Right lung (tissue), 5 donors: ENCODE results near the gene DAAM2. TPM values are rescaled to one million over a fixed set of nuclear protein-coding genes. Genes with fewer than 3 reads are reported as not detected.

Experiments
- DNase-seq, 2 donors: peaks; one replicate each; pipeline ENCODE4 v3.0.0-alpha.2; 2013
- polyA plus RNA-seq, 5 donors: library from polyadenylated mRNA; unstranded; fragments of 120-200 nt; gene quantifications; one replicate each; pipeline versions ENCODE4 v1.2.1 to v1.2.3, GENCODE V29; 2013; ENCODE audit warnings: inconsistent platforms in 1 of 5, low replicate concordance in 1 of 5; ENCODE audit not compliant: insufficient read length in 5 of 5, insufficient read depth in 1 of 5

DAAM2 gene
- polyA plus RNA-seq, 5 donors, result 28.5 to 45.1 (median 32.7) TPM

DNA sequence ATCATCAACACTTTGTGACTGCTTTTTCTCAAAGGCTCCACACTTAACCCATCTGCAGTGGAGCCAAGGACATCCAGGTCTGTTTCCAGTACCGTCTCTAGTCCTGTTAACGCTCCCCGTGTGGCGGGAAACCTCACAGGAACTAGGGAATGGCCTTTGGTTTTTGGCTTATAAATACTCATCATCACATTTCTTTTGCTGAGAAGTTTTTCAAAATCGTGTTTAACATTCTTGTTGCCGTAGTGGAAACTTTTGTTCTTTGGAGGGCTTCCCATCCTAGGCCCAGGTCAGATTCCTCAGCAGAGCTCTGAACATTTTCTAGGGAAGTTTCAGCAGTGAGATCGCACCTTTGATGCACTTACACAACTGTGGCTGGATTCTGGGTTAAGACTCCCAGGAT, 24.6 kb downstream of the DAAM2 start:
- no peak for DNase-seq

DNA sequence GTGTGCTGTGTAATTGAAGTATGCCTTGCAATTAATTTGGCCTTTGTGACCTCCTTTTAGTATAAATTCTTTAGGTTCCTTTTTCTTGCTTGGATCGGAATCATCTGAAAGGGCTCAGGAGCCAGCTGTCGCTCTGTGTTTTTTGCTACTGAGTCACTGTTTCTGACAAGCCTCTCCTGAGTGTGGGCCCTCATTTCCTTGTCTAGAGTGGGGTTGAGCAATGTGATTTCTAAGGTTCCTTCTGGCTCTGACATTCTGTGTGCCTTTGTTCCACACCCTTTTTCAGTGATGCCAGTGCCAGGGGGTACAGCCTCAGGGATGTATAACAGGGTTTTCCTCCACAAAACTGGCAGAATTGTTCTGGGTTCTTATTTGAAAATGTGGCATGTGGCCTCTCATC, 26.5 kb downstream of the DAAM2 start:
- no peak for DNase-seq

DNA sequence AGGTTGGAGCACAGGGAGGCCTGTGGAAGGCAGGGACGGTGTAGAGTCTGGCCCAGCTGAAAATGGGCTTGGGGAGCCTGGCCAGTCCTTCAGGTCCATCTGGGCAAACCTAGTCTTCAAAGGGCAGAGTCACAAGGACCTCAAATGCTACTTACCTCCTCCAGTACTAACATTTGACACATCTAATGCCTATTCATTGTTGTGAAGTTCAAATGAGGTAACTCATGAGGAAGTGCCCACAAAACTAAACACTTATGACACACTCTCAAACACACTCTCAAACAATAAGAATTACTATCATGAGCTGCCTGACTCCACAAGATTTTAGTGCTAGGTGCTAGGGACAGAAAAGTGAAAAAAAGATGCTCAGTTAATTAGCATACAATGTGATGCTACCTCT, 27.1 kb downstream of the DAAM2 start:
- no peak for DNase-seq

DNA sequence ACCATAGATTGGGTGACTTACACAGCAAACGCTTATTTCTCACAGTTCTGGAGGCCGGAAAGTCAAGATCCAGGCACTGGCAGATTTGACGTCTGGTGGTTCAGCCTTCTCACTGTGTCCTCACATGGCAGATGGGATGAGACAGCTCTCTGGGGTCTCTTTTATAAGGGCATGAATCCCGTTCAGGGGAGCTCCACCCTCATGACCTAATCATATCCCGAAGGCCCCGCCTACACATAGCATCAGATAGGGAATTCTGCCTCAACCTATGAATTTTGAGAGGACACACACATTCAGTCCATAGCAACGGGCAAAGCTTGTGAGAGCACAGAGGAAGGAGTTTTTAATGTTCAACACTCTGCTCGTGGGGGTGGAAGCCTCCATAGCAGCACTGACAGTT, 27.5 kb downstream of the DAAM2 start:
- no peak for DNase-seq

DNA sequence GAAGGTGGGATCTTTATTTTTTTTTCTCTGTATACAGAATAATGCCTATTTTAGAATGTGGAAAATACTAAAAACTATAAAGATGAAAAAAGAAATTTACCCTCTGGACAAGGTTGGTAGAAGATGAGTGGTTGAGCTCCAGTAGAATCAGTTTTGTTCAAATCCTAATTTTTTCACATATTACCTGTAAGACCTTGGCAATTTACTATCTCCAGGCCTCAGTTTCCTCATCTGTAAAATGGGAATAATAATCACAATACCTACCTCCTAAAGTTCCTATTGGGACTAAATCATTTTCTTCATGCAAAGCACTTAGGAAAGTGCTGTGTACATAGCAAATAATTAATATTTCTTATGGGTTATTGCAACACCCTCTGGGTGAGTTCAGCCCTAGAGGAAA, 28.4 kb downstream of the DAAM2 start:
- DNase-seq, result no peak

DNA sequence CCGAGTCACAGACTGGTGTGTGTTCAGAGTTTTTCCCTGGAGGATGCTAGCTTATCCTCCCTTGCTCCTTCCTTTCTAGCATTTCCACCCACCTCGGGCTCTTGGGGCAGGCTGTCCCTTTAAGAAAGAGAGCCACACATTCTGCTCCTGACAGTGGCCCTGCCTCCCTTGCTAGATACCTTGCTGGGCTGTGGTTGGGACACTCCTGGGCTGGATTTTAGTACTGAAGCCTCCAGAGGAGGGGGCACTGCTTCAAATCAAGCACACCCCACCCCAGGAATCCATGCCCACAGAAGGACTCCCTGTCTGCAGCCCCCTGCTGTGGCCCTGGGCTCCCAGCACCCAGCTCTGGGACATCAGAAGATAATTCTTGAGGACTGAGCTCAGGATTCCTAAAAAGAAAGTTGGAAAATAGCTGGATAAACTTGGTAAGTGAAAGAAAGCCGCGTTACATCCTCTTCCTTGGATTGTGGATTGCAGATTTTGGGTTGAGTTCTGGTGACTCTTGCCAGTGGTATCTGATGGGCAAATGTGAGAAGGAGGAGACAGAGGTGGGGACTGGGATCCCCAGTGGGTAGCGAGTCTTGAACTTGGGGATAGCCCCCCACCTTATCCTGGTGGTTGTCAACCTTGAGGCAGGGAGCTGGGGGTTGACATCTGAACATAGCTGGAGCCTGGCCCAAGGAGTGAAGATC, 29.0 kb downstream of the DAAM2 start:
- no peak for DNase-seq

DNA sequence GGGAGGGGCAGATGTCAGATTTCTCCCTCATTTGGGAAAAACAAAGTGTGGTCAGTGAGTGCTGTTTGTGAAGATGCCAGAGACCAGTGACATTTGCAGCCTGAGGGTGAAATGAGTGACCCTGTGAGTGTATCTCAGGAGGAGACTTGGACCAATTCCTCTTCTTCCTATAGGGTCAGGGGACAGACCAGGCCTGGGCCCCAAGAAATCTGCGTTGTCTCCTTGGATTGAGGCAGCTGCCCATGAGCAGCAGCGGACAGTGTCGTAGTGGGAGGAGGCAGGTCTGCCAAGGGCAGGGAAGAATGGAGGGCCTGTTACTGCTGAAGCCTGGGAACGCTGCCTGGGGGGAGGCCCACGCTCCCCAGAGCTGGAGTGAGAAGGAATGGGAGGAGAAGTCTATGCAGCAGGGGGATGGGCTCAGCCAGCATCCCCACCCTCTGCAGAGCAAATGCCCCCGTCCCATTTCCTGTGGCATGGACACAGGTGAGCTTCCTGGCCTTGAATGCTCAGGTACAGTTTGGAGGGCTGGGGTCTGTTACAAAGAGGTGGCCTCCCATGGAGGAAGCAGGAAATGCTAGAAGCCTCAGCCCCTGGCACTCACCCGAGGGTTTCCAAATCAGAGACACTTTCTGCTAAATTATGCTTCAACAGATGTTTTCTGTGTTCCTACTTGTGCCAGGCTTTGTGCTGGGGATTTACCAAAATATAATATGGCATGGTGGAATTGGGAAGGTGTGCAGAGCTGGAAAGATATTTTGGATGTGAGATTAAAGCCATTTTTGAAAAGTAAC, 29.8 kb downstream of the DAAM2 start:
- DNase-seq, result no peak

DNA sequence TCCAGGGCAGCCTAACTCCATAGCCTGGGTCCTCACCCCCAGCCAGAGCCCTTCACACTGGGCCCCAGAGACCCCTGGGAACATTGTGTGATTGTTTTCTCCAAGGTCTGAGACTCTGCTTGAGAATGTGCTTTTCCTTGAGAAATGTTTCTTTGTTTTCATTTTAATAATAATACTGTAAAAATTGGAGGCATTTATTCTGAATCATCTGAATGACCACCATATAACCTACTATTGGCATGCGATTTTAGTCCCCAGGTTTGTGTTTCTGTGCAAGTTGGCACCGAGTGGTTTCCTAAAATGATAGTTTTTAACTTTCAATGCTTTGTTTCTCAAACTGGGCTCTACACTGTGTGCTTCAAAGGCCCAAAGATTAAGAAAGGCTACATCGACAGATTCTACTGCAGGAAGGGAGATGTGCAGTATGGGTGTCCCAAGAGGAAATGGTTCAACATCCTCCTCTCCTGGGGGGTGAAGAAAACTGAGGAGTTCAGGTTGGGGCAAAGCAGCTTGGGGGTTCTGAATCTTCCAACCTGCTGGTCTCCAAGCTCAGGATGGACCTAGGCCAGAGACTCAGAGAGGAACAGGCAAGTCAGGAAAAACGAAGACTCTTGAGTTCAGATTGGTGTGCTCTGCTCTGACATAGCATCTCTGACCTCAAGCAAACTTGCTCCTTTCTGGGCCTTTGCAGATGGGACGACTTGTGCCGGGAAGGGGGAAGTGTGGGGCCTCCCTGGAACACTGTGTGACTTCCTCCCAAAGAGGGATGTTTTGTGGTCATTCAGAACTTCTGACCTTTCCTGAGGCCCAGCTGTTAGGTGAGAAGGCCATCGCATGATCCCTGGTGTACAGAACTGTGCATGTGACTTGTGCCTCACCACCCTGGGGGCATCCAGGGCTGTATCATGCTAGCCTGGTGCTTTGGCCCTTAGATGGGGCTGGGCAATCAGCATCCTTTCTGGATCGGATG, 31.0 kb downstream of the DAAM2 start:
- no peak for DNase-seq

DNA sequence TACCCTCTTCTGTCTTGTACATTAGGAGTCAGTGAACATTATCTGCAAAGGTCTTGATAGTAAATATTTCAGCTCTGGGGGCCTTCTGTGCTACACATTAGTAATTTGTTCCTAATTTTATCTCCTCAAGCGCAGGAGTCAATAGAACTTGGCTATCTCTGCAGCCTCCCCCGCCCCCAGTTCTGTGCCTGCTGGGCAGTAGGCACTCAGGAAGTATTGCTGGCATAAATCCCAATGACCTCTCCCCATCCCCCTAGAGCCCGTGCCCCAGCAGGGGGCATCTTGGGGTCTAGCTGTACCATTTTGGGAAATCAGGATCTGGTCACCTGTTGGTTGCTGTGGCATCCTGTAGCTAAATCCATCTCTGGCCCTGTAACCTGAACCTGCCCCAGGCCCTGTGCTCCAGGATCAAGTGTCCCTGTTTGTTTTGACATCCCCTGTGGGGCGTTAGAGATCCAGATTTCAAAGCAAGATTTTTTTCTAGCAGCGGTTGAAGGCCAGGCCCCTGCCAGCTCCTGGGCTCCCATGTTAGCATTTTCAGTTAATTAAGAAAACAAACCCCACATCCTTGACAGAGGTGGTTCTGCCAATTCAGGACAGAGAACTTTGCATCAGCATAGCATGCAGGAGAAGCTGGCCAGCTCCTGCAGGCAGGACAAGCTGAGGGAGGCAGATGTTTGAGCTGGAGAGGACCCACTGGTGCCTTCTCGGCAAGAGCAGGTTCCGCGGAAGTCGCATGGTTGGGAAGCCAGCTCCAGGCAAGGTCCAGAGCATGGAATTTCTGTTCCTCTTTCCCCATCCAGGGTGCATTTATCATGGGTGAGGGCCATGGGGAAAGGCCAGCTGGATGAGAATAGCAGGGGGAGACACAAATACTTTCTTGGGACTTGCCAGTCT, 32.1 kb downstream of the DAAM2 start:
- no peak for DNase-seq

DNA sequence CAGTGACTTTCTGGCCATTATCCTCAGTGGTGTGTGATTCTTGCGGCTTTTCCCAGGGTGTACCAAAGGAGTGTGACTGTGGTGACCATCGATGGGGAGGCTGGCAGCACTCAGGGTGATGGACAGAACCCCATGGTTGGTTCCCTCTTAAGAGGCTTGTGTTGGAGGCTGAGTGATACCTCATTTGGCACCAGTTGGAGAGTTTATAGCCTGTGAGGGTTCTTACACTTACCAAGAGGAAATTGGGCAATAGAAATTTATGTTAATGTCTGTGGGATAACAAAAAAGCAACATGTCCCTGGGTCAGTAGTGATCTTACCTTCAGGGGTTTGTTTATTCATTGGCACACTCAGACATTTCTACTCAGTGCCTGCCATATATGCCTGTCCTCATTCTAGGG, 37.2 kb downstream of the DAAM2 start:
- no peak for DNase-seq

DNA sequence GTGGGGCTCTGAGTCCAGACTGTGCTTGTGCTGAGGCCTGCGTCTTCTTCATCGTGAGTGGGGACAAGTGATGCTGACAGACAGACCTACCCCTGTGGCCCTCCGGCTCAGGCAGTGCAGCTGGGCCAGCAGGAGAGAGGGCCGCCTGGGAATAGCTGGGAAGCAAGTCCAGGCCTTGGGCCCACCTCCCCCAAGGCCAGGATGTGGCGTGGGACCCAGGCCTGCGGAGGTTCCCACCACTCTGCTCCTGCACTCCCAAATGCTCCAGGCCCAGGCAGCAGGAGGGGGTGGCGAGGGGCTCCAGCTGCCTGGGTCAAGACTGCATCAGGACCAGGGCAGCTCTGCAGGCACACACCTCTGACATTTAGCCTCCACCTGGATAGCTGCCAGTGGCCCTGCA, 38.3 kb downstream of the DAAM2 start:
- no peak for DNase-seq

DNA sequence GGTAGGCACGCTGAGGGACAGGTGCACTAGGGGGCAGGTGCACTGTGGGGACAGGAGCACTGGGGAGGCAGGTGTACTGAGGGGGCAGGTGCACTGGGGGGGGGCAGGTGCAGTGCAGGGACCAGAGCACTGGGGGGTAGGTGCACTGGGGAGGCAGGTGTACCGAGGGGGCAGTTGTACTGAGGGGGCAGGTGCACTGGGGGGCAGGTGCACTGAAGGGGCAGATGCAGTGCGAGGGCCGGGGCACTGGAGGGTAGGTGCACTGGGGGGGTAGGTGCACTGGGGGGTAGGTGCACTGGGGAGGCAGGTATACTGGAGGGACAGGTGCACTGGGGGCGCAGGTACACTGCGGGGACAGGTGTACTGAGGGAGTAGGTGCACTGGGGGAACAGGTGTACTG, 39.5 kb downstream of the DAAM2 start:
- no peak for DNase-seq

DNA sequence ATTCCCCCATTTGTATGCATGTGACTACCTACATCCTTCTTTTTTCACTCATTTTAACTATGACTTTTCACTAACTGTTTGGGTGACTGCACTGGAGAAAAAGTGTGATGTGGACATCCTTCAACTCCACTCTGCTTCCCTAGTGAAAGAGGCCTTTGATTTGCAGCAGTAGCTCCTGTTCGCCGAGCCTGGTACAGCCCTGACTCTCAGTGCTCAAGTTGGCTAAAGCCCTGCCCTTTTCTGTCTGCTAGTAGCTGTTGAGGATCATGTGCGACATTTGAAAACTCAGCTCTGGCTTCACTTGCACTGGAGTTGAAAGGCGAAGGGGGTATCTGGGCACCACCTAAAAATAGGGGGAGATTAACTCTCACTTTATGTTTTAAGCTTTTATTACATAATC, 42.1 kb downstream of the DAAM2 start:
- DNase-seq, result no peak

DNA sequence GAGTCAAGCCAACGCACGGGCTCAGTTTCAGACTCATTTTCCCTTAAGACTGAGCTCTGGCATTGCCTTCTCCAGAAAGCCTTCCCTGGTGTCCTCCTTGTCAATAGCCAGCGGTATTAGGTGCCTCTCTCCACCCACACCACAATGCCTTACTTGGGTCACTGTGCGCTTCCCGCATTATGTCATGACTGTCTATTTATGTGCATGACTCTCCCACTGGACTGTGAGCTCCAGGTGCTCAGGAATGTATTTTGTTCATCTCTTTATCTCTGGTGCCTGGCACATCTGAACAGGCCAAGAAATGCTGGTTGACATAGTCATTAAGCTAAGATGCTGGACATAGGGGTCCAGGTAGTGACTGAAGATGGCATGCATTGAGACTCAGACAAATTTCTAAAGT, 42.7 kb downstream of the DAAM2 start:
- DNase-seq, result no peak

DNA sequence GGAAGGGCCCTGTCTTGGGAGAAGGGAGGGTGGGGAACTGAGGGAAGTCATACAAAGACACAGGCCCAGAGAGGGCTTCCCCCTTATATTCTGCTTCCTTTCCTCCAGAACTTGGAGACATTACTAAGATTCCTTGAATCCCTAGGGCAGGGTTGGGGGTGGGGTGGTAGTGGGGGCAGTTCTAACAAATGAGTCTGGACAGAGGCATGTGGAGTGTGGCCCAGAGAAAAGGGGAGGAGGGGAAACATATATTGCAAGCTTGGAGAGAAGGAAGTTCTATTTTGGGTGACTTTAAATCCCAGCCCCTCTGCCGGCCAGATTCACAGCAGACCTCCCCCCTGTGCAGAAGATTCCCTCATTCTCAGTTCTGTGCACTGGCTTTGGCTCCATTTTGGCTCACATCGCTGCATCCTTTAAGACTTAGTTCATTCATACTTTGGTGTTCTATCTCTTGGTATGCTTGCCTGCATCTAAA, 43.7 kb downstream of the DAAM2 start:
- DNase-seq, result no peak

DNA sequence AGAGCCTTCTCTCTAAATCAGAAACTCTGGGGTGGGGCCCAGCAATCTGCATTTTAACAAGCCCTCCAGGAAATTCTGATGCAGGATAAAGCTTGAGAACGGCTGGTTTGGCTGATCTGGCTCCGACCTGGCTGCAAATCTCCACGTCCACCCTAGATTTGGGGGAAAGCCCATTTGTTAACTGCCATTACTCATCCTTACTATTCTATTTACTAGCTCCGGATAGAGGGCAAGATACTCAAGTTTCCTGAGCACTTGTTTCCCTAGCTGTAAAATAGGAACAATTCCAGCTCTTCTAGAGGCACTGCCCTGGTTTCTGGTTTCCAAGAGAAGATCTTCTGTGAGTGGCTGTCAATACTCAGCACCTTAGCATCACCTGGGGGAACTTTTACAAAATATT, 44.4 kb downstream of the DAAM2 start:
- no peak for DNase-seq

DNA sequence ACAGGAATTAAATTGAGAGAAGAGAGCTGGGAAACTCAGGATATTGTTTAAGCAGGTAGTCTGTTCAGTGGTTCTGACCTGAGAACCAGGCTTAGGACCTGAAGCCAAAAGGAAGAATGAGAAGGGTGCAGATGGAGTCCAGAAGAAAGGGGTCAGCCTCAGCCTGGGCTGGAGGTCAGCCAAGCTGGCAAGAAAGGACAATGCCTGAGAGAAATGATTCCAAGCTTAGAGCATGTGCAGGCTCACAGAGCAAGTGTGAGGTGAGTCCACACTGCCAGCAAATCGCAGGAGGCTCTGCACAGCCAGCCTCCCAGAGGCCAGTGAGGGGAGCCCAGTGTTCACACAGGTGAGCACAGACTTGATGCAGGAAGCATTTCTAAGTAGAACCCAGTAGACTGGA, 47.3 kb downstream of the DAAM2 start:
- DNase-seq, result no peak

DNA sequence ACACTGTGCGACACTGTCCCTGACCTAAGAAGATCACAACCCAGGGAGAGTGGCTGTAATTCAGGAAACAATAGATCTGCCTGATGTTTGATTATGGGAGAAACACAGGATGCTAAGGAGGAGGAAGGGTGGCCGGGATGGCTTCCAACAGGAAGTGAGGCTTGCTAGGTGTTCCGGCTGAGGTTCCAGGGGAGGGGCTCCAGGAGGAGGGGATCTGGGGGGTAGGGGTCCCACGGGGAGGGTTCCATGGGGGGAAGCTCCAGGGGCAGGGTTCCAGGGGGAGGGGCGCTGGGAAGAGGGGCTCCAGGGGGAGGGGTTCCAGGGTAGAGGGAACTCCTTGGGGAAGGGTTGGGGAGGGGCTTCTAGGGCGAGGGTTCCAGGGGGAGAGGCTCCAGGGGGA, 48.6 kb downstream of the DAAM2 start:
- no peak for DNase-seq

DNA sequence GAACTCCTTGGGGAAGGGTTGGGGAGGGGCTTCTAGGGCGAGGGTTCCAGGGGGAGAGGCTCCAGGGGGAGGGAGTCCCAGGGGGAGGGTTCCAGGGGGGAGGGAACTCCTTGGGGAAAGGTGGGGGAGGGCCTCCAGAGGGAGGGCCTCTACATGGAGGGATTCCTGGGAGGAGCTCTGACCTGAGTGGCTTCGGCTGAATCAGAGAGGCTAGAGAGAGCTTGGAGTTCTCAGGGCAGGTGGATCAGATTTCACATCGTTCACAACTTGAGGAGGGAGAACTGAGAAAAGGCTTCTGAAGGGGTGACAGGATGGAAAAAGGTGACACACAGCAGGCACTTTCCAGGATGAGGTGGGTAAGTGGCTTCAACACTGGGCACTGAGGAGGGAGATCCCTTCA, 49.1 kb downstream of the DAAM2 start:
- DNase-seq, result no peak

DNA sequence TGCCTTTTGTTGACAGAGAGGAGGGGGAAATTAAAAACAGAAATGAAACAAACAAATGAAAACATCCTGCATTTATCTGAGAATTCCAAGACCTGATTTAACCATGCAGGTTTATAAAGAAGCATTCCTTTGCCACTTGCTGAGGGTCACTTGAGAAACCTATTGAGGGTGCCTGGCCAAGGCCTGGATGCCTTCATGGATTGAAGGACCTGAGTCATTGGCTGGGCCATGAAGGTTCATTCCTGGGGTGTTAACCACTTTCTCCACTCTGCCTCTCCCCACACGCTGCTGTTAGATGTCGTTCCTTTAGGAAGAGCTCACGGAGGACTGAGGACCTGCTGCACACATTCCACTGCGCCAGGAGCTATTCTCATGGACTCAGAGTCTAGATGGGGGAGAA, 49.7 kb downstream of the DAAM2 start:
- no peak for DNase-seq

DNA sequence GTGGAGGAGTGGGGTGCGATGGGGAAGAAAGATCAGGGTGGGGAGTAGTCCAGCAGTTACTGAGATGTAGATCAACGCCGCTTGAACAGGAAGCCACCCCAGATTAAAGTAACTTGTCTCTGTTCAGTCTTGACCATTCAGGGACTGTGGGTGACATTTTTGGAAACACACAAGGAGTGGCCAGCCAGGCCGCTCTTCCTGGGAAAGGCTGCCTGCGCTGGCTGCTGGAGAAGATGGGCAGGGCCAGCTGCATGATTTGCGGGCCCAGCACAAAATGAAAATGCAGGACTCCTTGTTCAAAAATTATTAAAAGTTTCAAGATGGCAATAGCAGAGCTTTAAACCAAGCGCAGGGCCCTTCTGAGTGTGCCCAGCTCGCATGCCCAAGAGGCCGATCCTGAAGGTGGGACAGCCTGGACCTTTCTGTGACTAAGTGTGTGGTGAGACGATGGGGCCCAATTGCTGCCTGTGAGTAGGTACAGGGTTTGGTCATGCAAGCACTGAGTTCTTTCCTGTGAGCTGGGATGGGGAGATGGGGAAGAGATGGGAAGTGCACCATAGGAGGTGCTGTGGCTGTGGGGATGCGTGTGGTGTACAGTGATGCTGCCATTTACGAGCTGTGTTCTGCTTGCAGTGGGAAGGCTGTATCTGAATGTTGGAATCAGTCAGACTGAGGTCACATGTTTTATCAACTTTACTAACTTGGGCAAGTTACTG, 51.3 kb downstream of the DAAM2 start:
- no peak for DNase-seq
